SU-DHL-6 (cell line): Measurements from ENCODE around the gene FBXW5.

Experiments used
- H2AFZ ChIP-seq: fragments of 200-600 bp; sonication (generic); 2 replicates; pipeline ENCODE4 v1.6.1; 2014; ENCODE audit warnings: low read depth, mild to moderate bottlenecking, moderate library complexity, mixed read lengths, antibody characterized with exemption, low read length; ENCODE audit not compliant: severe bottlenecking
- H3F3A ChIP-seq: fragments of 200-600 bp; shearing (Covaris generic); 2 replicates; pipeline ENCODE4 v1.6.0; 2016; ENCODE audit warnings: antibody characterized with exemption, mild to moderate bottlenecking; ENCODE audit not compliant: insufficient read depth
- H3K27ac ChIP-seq: fragments of 200-600 bp; sonication (generic); 2 replicates; pipeline ENCODE4 v1.5.1; 2016; ENCODE audit warnings: low read depth, mild to moderate bottlenecking, low read length, moderate library complexity, mixed read lengths
- H3K27me3 ChIP-seq: fragments of 200-600 bp; sonication (generic), shearing (Covaris generic); 2 replicates; pipeline ENCODE4 v1.6.0; 2014; ENCODE audit warnings: mild to moderate bottlenecking, low read length
- H3K36me3 ChIP-seq: fragments of 200-600 bp; sonication (generic); 2 replicates; pipeline ENCODE4 v1.6.1; 2014; ENCODE audit warnings: mild to moderate bottlenecking, low read length, mixed read lengths
- H3K4me2 ChIP-seq: fragments of 300-600, 200-600 bp; shearing (Covaris generic), sonication (generic); 2 replicates; pipeline ENCODE4 v1.6.0; 2014; ENCODE audit warnings: low read length, low read depth, mild to moderate bottlenecking; ENCODE audit not compliant: poor library complexity, severe bottlenecking
- H3K4me3 ChIP-seq: fragments of 200-600 bp; sonication (generic); 2 replicates; pipeline ENCODE4 v1.5.1; 2014; ENCODE audit warnings: antibody characterized with exemption, low read length, mild to moderate bottlenecking, mixed read lengths; ENCODE audit not compliant: insufficient read depth, poor library complexity, severe bottlenecking
- H3K79me2 ChIP-seq: fragments of 200-600 bp; sonication (generic); 2 replicates; pipeline ENCODE4 v1.6.1; 2014; ENCODE audit warnings: mild to moderate bottlenecking, low read length, moderate library complexity; ENCODE audit not compliant: insufficient read depth
- H3K9ac ChIP-seq: fragments of 200-600 bp; sonication (generic); 2 replicates; pipeline ENCODE4 v1.7.0; 2014; ENCODE audit warnings: mild to moderate bottlenecking, low read length
- H3K9me2 ChIP-seq: fragments of 200-600 bp; sonication (generic); replicated peaks from 2 replicates; pipeline ENCODE4 v1.6.1; 2014; ENCODE audit warnings: low read length; ENCODE audit not compliant: insufficient read depth
- H3K9me3 ChIP-seq: fragments of 200-600 bp; sonication (generic); 2 replicates; pipeline ENCODE4 v1.6.1; 2014; ENCODE audit warnings: low read length, mixed read lengths; ENCODE audit not compliant: insufficient read depth
- H4K20me1 ChIP-seq: fragments of 200-600 bp; sonication (generic); 2 replicates; pipeline ENCODE4 v1.6.1; 2014; ENCODE audit warnings: low read depth, mild to moderate bottlenecking, antibody characterized with exemption, low read length, moderate library complexity, mixed read lengths
- EZH2phosphoT487 ChIP-seq: fragments of 200-600 bp; sonication (generic), shearing (Covaris generic); conservative IDR thresholded peaks from 2 replicates; pipeline ENCODE4 v1.6.1; 2018; ENCODE audit warnings: mild to moderate bottlenecking, antibody characterized with exemption, low read length, moderate library complexity, mixed read lengths
- TF ChIP-seq, protein P1 (sequence below): fragments of 200-600 bp; sonication (generic); IDR thresholded peaks from one replicate; pipeline ENCODE4 v1.5.1; 2017; ENCODE audit warnings: antibody characterized with exemption, mild to moderate bottlenecking, low read length, moderate library complexity; ENCODE audit not compliant: insufficient read depth, poor library complexity, severe bottlenecking

The FBXW5 gene

GRCh38 chr9:136910197-136910900, 34.2 kb downstream of the FBXW5 start:
- Histone ChIP-seq H2AFZ (no peak overlapping the region), H3F3A (no peaks in the 10 kb centered on the region), H3K4me3 (no peak overlapping the region), H3K27me3 (no peaks in the 10 kb centered on the region), H3K9me3 (no peaks in the 10 kb centered on the region), H4K20me1 (no peaks in the 10 kb centered on the region), H3K9ac (no peak overlapping the region), H3K9me2 (no peaks in the 10 kb centered on the region), H3K27ac (no peak overlapping the region), H3K4me2 (no peak overlapping the region), H3K79me2 (no peaks in the 10 kb centered on the region), H3K36me3 (peaks cover 3% of the 10 kb centered on the region; the same call in 1 of the 2 replicates)
- TF ChIP-seq, protein P1, sequence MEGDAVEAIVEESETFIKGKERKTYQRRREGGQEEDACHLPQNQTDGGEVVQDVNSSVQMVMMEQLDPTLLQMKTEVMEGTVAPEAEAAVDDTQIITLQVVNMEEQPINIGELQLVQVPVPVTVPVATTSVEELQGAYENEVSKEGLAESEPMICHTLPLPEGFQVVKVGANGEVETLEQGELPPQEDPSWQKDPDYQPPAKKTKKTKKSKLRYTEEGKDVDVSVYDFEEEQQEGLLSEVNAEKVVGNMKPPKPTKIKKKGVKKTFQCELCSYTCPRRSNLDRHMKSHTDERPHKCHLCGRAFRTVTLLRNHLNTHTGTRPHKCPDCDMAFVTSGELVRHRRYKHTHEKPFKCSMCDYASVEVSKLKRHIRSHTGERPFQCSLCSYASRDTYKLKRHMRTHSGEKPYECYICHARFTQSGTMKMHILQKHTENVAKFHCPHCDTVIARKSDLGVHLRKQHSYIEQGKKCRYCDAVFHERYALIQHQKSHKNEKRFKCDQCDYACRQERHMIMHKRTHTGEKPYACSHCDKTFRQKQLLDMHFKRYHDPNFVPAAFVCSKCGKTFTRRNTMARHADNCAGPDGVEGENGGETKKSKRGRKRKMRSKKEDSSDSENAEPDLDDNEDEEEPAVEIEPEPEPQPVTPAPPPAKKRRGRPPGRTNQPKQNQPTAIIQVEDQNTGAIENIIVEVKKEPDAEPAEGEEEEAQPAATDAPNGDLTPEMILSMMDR = no peak
- no peak for TF ChIP-seq EZH2phosphoT487

- no peak overlapping the region for H3K27ac ChIP-seq
- H3K9me2 ChIP-seq = no peaks in the 10 kb centered on the region
- no peak overlapping the region for H3K9ac ChIP-seq
- H3F3A ChIP-seq = no peaks in the 10 kb centered on the region
- TF ChIP-seq, protein P1 = no peak
- no peak for TF ChIP-seq EZH2phosphoT487
- H3K9me3 ChIP-seq = no peaks in the 10 kb centered on the region
- H2AFZ ChIP-seq = no peak overlapping the region
- H4K20me1 ChIP-seq = no peaks in the 10 kb centered on the region
- H3K4me2 ChIP-seq = no peak overlapping the region
- peaks cover 3% of the 10 kb centered on the region; the same call in 1 of the 2 replicates for H3K36me3 ChIP-seq
- H3K27me3 ChIP-seq = no peaks in the 10 kb centered on the region
- no peaks in the 10 kb centered on the region for H3K79me2 ChIP-seq
- no peak overlapping the region for H3K4me3 ChIP-seq
These were observed 37.3 kb downstream of the FBXW5 start for GRCh38 chr9:136907011-136907914.

DNA sequence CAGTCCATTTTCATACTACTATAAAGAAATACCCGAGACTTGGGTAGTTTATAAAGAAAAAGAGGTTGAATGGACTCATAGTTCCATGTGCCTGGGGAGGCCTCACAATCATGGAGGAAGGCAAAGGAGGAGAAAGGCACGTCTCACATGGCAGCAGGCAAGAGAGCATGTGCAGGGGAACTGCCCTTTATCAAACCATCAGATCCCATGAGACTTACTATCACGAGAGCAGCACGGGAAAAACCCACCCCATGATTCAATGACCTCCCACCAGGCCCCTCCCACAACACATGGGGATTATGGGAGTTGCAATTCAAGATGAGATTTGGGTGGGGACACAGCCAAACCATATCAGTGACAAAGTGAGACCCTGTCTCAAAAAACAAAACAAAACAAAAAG, 38.3 kb downstream of the FBXW5 start:
- no peak overlapping the region for H3K27ac ChIP-seq
- no peaks in the 10 kb centered on the region for H3K9me3 ChIP-seq
- no peaks in the 10 kb centered on the region for H3K79me2 ChIP-seq
- TF ChIP-seq, protein P1 = no peak
- TF ChIP-seq EZH2phosphoT487 = no peak
- H3K36me3 ChIP-seq = peaks cover 3% of the 10 kb centered on the region; the same call in 1 of the 2 replicates
- no peaks in the 10 kb centered on the region for H3K27me3 ChIP-seq
- no peaks in the 10 kb centered on the region for H3K9me2 ChIP-seq
- no peaks in the 10 kb centered on the region for H3F3A ChIP-seq
- no peak overlapping the region for H3K4me2 ChIP-seq
- no peak overlapping the region for H2AFZ ChIP-seq
- H4K20me1 ChIP-seq = no peaks in the 10 kb centered on the region
- no peak overlapping the region for H3K9ac ChIP-seq
- H3K4me3 ChIP-seq = no peak overlapping the region
